Fibroblast of skin of right quadriceps (primary cell): ENCODE results near the gene WWOX.

Experiments used
- DNase-seq: peaks from one replicate; pipeline ENCODE4 v3.0.0-alpha.2; 2013

WWOX gene

DNA sequence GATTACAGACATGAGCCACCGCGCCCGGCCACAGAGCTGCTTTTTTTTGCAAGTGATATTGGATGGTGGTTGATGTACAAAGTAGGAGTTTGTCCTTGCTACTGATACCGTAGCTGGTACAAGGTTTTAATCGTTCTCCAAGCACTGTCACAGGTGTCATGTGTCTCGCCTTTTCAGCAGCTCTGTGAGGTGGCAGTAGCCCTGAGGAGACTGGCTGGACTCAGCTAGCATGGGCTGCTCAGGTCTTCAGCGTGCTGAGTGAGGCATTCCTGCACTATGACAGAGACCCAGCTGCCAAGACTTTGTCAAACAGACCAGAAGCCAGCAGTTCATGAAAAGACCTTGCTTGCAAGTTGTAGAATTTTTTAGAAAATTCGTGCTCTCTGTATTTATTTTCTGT is 7.2 kb downstream of the WWOX start:
- DNase-seq = no peak

DNA sequence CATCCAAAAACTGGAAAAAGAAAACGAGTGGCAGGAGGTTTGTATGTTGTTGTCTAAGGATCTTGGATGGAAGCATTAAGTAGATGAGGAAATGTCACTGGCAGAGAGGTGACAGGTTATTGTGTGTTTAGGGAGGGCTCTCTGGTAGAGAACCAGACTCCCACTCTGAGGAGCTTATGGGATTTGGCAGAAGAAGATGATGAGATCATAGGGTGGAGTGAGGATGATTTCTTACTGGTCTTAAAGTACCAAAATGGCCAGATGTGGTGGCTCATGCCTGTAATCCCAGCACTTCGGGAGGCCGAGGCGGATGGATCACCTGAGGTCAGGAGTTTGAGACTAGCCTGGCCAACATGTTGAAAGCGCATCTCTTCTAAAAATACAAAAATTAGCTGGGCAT is 9.0 kb downstream of the WWOX start:
- DNase-seq = no peak

DNA sequence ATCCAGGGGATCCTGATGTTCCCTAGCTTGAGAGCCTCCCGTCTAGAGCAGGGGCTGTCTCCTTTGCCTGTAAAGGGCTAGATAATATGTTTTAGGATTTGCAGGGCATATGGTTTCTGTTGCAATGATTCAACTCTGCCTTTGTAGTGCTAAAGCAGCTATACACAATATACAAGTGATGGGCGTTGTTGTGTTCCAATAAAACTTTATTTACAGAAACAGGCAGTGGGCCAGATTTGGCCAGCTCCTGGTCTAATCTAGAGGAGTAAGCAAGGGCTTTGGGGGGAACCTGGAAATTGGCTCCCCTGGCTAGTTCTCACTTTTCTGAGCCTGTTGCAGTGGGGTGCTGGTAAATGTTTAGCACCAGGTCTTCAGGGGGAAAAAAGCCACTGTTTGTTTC is 13.8 kb downstream of the WWOX start:
- no peak for DNase-seq

DNA sequence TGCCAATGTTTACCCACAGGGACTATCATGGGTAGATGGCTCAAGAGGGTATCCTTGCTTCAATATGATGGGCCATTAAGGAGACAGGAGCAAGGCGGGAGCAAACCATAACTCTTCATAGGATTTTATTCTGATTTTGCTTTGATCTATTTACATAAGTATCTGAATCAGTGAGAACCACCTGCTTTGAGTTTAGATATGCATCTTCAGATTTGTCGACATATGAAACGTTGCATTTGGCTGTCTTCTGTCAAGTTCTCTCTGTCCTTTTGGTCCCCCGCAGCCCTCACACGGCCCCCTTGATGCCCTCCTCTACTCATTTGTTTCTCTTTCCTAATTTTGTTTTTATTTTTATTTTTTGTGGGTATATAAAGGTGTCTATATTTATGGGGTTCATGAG is 16.2 kb downstream of the WWOX start:
- DNase-seq = no peak

DNA sequence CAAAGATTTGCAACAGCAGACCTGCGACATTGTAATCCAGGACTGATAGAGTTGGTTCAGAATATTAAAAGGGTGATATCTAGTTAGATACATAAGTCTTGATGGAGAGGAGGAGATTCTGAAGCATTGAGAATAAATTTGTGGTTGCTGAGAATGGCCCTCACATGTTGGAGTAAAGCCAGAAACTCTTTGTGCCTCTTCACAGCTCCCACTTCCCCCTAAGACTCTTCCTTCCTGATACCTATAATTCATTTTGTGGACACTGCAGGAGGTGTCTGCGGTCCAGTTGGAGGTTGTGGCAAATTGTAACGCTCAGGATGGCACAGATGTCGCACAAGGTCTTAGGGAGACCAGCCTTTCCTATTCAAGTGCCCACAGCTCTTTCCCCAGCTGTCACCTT is 17.5 kb downstream of the WWOX start:
- DNase-seq = no peak

DNA sequence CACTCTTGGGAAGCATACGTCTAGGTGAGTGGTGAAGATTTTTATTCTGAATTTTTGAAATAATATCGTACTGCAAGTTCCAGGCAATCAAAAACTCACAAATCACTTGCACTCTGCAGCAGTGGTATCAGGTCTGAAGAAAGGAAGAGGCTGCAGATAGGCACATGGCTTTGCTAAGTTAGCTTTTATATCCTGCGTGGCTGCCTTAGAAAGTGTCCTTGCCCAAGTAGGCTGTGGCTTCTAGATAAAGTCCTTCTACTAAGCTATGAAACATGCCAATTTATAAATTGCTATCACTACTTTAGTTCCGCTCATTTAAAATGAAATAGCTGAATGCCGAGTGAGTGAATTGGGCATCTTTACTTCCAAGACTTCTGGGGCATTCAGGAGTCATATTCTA is 17.9 kb downstream of the WWOX start:
- DNase-seq = no peak

DNA sequence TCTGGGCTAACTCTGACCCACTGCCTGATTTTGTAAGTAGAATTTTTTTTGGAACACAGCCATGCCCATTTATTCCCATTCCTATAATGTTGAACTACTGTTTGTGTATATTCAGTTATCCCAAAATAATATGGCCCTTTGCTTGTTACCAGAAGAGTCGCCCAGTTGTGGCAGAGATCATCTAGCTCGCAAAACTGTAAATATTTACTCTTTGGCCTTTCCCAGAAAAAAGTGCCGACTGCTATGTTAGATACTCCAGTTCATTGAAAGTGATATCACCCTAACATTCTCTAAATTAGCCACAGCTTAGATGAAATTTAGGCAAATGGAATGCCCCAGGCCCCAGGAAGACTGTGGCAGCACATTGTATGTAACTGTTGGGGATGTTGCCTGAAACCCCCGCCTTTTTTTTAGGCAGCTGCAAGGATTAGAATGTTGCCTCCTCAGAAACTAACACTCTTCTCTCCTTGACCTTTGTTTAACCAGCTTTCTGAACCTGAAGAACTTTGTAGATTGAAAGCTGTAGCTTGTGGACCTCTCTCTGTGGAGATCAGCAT is 19.1 kb downstream of the WWOX start:
- no peak for DNase-seq

DNA sequence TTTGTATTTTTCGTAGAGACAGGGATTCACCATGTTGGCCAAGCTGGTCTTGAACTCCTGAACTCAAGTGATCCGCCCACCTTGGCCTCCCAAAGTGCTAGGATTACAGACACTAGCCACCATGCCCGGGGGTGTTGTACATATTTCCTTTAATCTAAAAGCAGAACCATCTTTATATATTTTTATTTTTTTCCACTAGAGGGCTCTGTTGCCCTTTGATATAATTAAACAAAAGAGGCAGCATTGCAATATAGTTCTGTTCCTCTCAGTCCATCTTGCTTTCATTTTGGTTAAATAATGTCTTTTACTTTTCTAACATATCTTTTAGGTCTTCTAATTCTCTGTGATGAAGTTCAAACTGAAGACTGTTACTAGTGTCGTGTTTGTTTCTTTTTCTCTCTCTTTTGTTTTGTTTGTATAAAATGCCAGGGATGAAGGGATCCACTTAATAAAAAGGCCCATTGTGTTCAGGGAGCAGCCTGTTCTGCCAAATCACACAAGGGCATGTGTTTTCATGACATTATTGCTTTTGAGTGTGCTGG is 23.4 kb downstream of the WWOX start:
- DNase-seq = peak; percentile 58

DNA sequence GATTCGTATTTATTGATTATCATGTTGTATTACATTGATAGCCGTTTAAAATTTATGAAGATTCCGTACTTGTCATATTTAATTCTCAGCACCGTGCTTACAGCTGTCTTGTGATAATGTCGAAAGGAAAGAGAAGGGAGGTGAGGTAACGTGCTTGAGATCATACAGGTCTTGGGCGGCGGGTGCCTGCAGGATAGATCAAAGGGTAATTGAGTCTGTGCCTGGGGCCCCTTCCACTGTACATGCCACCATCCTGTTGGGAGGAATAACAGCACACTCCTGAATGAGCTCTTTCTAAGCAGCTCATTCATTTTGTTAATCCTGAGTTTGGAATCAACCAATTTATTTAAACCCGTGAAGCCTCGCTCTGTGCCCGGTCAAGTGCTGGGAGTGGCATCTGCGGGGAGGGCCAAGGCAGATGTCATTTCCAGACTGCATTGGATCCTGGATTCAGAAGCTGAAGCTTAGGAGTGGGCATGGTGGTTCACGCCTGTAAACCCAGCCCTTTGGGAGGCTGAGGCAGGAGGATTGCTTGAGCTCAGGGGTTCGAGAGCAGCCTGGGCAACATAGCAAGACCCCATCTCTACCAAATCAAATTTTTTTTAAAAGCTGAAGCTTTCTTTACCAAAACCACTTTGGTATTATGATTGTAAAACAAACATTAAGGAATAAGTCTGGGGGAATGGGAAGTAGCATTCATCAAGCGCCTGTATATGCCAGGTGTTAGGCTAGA is 25.8 kb downstream of the WWOX start:
- no peak for DNase-seq

DNA sequence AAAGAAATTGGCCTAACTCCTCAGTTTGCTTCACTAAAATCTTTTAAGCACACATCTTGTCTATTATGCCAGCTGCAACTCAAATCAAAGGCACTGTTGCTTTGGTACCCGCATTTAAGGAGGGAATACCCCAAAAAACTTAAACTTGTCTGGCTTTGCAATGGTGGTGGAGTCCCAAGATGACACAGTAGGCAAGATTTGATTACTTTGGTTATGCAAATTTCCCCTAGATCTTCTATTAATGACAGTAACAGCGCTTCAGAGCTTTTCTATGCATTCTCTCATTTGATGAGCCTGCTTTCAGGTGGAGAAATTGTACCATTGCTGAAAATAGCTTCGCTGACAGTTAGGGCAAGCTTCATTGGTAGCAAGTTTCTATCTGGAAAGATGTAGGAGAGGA is 27.2 kb downstream of the WWOX start:
- DNase-seq = no peak

DNA sequence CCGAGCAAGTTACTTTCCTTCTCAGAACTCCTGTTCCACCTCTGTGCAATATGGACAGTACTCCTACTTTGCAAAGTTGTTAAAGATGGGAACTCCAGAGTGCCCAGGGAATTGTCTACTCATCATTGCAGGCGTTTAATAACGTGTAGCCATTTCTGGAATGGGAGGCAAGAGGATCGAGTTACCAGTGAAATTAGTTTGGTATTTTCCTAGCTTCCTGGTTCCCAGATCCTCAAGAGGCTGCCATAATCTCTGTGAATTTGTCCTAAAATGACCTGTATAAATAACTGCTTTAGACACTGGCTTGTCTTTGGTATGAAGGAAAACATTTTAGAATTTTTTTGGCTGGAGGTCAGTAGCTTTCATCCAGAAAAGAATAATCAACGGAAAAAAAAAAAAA is 27.7 kb downstream of the WWOX start:
- DNase-seq = peak; percentile 70

DNA sequence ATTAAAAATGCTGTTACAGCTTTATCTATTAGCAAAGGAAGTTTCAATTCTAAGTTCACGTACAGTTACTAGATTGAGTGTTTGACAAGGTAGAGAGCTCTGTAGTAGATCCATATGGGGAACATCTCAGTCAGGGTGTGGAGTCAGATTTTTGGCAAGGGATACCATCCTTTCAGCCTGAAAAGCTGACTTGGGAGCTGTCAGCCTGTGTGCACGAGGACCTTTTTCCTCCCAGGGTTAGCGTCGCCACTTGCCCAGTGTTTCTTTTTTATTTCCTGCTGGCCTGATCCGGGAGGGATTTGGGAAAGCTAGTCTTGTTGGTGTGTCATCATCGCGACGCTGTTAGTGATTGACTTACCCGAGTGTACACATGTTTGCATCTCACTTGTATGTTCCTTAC is 29.5 kb downstream of the WWOX start:
- DNase-seq = no peak

DNA sequence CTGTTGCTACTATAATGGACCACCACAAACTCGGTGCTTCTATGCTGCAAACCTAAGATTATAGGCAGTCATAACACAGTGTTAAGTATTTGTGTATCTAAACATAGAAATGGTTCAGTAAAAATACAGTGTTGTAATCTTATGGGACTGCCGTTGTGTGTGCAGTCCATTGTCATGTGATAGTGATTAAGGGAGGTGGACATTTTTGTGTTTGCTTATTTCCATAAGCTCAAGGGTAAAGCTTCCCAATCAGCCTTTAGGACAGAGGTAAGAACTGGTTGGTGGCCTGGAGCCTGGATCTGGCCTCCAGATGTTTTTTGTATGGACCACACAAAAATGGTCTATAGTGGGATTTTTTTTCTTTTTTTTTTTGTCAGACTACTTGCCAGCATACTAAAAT is 29.9 kb downstream of the WWOX start:
- no peak for DNase-seq

DNA sequence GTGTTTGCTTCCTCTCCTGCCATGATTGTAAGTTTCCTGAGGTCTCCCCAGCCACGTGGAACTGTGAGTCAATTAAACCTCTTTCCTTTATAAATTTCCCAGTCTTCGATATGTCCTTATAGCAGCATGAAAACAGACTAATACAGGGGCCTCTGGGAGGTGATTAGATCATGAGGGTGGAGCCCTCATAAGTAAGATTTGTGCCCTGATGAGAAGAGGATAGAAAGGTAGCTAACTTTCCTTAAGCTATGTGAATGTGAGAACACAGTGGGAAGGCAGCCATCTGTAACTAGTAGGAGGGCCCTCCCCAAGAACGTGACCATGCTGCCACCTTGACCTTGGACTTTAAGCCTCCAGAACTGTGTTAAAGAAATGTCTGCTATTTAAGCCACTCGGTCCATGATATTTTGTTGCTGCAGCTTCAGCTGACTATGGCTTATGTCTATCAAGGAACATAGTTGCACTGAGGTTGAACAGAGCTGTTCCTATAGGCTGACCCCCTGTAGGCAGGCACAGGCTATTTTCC is 30.7 kb downstream of the WWOX start:
- DNase-seq = no peak

DNA sequence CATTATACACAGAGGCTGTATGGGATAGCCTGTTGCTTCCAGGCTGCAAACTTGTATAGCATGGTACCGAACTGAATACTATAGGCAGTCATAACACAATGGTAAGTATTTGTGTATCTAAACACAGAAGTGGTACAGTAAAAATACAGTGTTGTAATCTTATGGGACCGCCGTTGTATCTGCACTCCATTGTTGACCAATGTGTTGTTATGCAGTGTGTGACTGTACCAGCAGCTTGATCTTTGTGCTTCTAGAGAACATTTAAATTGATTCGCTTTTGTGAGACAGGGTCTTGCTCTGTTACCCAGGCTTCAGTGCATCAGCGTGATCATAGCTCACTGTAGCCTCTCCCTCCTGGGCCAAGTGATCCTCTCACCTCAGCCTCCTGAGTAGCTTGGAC is 31.5 kb downstream of the WWOX start:
- DNase-seq = no peak

DNA sequence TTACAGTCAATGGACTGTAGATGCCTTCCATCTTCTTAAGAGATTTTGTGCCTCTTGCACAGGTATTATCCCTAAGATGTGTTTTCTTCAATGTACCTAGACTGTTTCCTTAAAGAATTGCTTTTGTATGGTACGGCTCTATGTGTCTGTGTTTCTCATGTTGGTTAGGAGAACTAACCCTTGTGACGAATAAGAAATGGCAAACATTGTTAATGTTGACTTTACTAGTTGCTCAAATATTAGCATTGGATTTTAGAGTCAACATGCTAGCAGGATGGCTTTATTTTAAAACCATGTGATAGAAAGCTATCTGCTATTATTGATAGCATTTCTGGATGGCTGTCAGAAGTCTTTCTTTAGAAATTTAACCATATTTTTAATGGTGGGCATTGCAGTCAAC is 34.5 kb downstream of the WWOX start:
- no peak for DNase-seq

DNA sequence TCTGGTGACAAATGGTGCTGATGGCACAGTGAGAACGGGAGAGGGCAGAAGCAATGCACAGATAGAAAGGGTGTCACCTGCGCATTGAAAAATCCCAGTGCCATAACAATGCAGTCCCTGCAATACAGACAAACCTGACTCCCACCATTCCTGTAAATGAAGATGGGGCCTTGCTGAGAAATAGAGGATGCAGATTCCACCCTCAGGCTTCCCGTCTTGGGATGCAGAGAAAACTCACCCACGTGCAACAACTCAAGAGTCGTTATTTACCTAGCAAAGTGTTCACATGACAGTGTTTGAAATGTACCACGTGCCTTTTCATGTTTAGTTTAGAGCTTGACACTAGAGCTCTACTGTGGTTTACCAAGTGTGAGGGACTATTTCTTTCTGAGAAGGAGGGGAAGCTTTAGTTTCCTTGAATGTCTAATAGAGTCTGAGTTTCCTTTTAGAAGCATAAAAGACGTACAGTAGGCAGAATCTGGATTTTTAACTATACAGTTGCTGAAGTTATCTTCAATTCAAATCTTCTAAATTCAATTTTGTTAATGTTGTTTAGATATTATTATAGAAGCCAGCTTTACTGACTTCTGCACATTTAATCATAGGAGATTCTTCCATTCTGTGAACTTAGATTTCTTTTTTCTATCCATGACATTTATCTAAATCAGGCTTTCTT is 35.6 kb downstream of the WWOX start:
- DNase-seq = no peak

DNA sequence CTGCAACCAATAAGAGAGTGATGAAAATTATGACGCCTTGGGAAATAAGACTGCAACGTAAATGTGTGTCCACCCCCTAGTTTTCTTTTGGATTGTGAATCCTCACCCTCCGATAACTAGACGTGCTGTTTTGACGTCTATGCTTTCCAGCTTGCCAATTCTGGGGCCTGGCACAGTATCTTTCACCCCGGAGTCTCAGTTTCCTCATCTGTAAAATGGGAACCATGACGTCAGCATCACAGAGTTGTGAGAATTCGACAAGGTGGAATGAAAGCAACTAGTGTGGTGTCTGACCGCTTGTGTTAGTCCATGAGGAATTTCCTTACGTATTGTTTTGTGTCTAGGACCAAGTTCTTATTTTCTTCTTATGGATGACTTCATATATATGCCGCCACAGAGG is 37.7 kb downstream of the WWOX start:
- DNase-seq = no peak

DNA sequence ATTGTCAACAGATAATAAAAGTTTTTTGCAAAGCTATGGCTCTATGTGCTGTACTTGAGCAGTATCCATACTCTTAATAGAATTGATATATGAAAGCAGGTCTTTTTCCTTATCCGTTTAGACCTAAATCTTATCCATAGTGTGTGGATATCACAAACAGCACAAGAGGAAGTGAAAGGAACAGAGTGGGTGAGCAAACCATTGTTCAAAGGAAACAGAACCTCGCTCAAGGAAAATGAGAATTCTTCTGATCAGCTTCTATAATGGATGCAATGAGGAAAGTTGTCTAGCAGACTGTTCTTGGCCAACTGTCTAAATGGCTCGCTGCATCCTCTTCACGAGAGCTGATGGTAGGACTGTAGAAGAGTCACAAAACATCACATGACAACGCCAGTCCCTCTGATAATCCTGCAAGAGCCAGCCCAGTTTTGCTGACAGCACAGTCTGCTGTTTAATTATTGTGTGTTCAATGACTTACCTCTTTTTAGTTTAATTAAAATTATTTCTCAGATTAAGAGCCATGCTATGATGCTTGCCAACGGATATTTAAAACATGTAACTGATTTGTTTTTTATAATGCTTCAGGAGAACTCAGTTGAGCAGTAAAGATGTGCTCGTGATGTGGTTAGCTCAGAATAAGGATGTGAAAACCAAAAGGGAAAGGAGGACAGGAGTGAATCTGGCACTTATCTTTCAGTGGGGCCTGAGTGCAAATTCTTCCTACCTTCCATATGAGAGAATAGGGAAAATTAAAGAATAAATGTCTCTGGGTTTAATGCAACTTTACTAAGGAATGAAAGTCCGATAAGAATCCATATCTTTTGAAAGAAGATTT is 38.5 kb downstream of the WWOX start:
- DNase-seq = no peak

DNA sequence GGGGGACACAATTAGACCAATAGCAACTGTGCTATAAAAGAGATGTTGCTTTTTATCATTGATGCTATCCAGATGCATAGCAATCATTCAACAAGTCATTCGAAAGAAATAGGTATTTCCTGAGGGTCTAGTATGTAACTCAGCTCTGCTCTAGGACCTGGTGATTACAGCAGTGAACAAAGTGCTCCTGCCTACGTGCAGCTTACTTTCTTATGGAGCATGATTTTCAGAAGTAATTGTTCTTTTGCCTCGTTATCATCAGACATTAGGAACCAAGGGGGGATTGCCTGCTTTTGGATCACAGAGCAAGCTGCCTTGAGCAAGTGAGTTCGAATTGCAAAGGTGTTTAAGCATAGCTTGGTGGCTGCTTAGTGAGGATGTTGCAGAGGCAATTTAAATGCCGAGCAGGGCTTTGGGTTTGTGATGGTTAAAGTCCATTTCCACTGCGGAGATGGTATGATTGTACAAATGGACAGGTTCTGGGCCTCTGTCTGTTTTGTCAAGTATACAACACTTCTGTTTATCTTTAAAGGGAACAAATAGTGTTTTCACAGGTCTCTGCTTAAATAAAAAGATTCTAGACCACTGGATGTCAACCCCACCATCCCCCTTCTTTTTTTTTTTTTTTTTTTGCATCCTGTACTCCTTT is 41.5 kb downstream of the WWOX start:
- DNase-seq = no peak

DNA sequence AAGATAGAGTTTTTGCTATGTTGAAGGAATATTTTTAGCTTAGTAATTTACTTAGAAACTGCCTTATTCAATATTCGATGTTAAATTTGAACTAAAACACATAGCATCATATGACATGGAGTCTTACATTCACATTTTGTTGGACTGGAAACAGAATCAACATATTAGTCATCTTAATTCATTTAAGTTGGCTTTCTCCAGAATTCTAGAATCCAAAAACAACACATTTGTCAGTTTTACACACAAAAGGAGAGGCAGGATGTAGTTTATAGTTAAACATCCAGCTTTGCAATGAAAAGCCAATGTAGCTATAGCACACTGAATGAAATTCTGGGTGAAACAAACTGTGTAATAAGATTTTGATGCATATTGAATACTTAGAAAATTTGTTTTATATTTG is 43.3 kb downstream of the WWOX start:
- DNase-seq = peak; percentile 22

DNA sequence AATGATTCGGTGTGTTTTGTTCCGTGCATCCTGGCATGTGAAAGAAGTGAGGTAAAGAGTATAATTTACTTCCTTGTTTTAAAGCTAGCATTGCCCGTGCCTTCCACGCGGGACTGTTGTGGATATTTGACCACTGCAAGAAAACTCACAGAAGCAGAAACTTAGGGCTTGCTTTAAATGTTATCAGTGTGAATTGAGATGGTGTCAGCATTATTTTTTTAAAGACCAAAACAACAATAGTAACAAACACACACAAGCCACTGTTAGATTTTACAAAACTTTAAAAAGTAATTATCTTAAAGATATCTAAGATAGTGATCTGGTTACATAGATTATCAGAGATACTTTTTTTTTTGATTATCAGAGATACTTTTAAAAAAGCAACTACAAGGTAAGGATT is 47.4 kb downstream of the WWOX start:
- no peak for DNase-seq
